Neural cell (in vitro differentiated cells): ENCODE results near the gene KASH5.

Experiments used
- EP300 ChIP-seq: fragments of 450-650 bp; conservative IDR thresholded peaks from 2 replicates; pipeline ENCODE4 v1.6.1; 2014; ENCODE audit warnings: antibody characterized with exemption, mild to moderate bottlenecking, moderate library complexity; ENCODE audit not compliant: poor library complexity, severe bottlenecking
- EZH2 ChIP-seq: fragments of 200-600, 300-800 bp; shearing (Covaris generic), sonication (generic); IDR thresholded peaks from 2 replicates; pipeline ENCODE4 v1.6.1; 2014; ENCODE audit warnings: antibody characterized with exemption, low read length, borderline replicate concordance, mild to moderate bottlenecking; ENCODE audit not compliant: insufficient read depth, poor library complexity, severe bottlenecking
- POLR2AphosphoS5 ChIP-seq: IDR thresholded peaks from 2 replicates; pipeline ENCODE4 v1.6.1; 2012
- TF ChIP-seq, protein P1 (sequence below): fragments of 450-650 bp; IDR thresholded peaks from 2 replicates; pipeline ENCODE4 v1.5.1; 2014; ENCODE audit warnings: antibody characterized with exemption, mild to moderate bottlenecking, moderate library complexity; ENCODE audit not compliant: poor library complexity, severe bottlenecking
- TF ChIP-seq, protein P2 (sequence below): IDR thresholded peaks from 2 replicates; pipeline ENCODE4 v1.6.1; 2012; ENCODE audit warnings: borderline replicate concordance

DNA sequence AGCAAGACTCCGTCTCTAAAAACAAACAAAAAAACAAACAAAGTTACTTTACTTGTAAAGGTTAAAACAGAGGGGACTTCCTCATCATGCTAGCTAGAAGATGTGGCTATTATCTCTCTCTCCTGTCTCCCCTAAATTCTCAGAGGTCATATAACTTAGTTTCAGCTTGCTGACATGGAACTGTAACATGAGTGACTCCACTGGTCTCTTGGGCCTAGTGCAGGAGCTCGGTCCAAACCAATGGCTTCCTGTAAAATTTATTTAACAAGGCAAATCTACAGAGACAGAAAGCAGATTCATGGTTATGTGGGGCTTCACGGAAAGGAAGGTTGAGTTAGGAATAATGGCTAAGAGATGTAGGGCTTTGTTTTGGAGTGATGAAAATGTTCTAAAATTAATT lies 9.5 kb upstream of the KASH5 start:
- TF ChIP-seq POLR2AphosphoS5: no peak
- TF ChIP-seq, protein P1, sequence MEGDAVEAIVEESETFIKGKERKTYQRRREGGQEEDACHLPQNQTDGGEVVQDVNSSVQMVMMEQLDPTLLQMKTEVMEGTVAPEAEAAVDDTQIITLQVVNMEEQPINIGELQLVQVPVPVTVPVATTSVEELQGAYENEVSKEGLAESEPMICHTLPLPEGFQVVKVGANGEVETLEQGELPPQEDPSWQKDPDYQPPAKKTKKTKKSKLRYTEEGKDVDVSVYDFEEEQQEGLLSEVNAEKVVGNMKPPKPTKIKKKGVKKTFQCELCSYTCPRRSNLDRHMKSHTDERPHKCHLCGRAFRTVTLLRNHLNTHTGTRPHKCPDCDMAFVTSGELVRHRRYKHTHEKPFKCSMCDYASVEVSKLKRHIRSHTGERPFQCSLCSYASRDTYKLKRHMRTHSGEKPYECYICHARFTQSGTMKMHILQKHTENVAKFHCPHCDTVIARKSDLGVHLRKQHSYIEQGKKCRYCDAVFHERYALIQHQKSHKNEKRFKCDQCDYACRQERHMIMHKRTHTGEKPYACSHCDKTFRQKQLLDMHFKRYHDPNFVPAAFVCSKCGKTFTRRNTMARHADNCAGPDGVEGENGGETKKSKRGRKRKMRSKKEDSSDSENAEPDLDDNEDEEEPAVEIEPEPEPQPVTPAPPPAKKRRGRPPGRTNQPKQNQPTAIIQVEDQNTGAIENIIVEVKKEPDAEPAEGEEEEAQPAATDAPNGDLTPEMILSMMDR: no peak
- TF ChIP-seq EZH2: no peak
- TF ChIP-seq, protein P2, sequence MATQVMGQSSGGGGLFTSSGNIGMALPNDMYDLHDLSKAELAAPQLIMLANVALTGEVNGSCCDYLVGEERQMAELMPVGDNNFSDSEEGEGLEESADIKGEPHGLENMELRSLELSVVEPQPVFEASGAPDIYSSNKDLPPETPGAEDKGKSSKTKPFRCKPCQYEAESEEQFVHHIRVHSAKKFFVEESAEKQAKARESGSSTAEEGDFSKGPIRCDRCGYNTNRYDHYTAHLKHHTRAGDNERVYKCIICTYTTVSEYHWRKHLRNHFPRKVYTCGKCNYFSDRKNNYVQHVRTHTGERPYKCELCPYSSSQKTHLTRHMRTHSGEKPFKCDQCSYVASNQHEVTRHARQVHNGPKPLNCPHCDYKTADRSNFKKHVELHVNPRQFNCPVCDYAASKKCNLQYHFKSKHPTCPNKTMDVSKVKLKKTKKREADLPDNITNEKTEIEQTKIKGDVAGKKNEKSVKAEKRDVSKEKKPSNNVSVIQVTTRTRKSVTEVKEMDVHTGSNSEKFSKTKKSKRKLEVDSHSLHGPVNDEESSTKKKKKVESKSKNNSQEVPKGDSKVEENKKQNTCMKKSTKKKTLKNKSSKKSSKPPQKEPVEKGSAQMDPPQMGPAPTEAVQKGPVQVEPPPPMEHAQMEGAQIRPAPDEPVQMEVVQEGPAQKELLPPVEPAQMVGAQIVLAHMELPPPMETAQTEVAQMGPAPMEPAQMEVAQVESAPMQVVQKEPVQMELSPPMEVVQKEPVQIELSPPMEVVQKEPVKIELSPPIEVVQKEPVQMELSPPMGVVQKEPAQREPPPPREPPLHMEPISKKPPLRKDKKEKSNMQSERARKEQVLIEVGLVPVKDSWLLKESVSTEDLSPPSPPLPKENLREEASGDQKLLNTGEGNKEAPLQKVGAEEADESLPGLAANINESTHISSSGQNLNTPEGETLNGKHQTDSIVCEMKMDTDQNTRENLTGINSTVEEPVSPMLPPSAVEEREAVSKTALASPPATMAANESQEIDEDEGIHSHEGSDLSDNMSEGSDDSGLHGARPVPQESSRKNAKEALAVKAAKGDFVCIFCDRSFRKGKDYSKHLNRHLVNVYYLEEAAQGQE: no peak
- TF ChIP-seq EP300: no peak
